Measurements from ENCODE around the gene LDLR.
"Not testable (repeated sequence)": the region's sequence is repeated elsewhere in the genome, so short reads cannot be mapped to it uniquely, and the experiment has no call there.

The LDLR gene

GRCh38 chr19:11111771-11112144 lies 22.5 kb downstream of the LDLR start:
- DNase-seq, result no peak
- H3K36me3 ChIP-seq, result peaks cover 95% of the 10 kb centered on the region
- no peak overlapping the region for H3K27ac ChIP-seq
- no peak for TF ChIP-seq CTCF (IDR thresholded peaks at IDR 0.05; ENCODE audit: low read depth, low read length)
- H3K4me3 ChIP-seq (ENCODE audit: low read depth, low read length), result no peak overlapping the region
- no peaks in the 10 kb centered on the region for H3K27me3 ChIP-seq (ENCODE audit: insufficient read depth, low read depth, severe bottlenecking)
- H3K9me3 ChIP-seq (ENCODE audit: severe bottlenecking), result no peaks in the 10 kb centered on the region

- H3K36me3 ChIP-seq, result peaks cover 93% of the 10 kb centered on the region
- no peak overlapping the region for H3K4me3 ChIP-seq (ENCODE audit: low read depth, low read length)
Measured at GRCh38 chr19:11113140-11113708, 24.0 kb downstream of the LDLR start.

GRCh38 chr19:11115042-11115441 lies 25.8 kb downstream of the LDLR start:
- H3K9me3 ChIP-seq (ENCODE audit: severe bottlenecking), result no peaks in the 10 kb centered on the region
- no peak overlapping the region for H3K4me3 ChIP-seq (ENCODE audit: low read depth, low read length)
- H3K27ac ChIP-seq, result no peak overlapping the region
- DNase-seq, result no peak
- no peak for TF ChIP-seq CTCF (IDR thresholded peaks at IDR 0.05; ENCODE audit: low read depth, low read length)
- no peaks in the 10 kb centered on the region for H3K27me3 ChIP-seq (ENCODE audit: insufficient read depth, low read depth, severe bottlenecking)
- H3K36me3 ChIP-seq, result peaks cover 92% of the 10 kb centered on the region

More at GRCh38 chr19:11113140-11113708, 24.0 kb downstream of the LDLR start:
- no peaks in the 10 kb centered on the region for H3K9me3 ChIP-seq (ENCODE audit: severe bottlenecking)
- H3K27me3 ChIP-seq (ENCODE audit: insufficient read depth, low read depth, severe bottlenecking), result no peaks in the 10 kb centered on the region
- DNase-seq, result no peak
- TF ChIP-seq CTCF (IDR thresholded peaks at IDR 0.05; ENCODE audit: low read depth, low read length), result no peak
- H3K27ac ChIP-seq, result no peak overlapping the region

GRCh38 chr19:11115895-11116446 lies 26.7 kb downstream of the LDLR start:
- H3K27ac ChIP-seq, result no peak overlapping the region
- H3K9me3 ChIP-seq (ENCODE audit: severe bottlenecking), result no peaks in the 10 kb centered on the region
- H3K27me3 ChIP-seq (ENCODE audit: insufficient read depth, low read depth, severe bottlenecking), result no peaks in the 10 kb centered on the region
- no peak overlapping the region for H3K4me3 ChIP-seq (ENCODE audit: low read depth, low read length)
- no peak for TF ChIP-seq CTCF (IDR thresholded peaks at IDR 0.05; ENCODE audit: low read depth, low read length)
- no peak for DNase-seq
- H3K36me3 ChIP-seq, result peaks cover 92% of the 10 kb centered on the region

GRCh38 chr19:11116507-11116906 lies 27.2 kb downstream of the LDLR start:
- no peaks in the 10 kb centered on the region for H3K9me3 ChIP-seq (ENCODE audit: severe bottlenecking)
- H3K27ac ChIP-seq, result no peak overlapping the region
- no peak overlapping the region for H3K4me3 ChIP-seq (ENCODE audit: low read depth, low read length)
- TF ChIP-seq CTCF (IDR thresholded peaks at IDR 0.05; ENCODE audit: low read depth, low read length), result no peak
- no peak for DNase-seq
- peaks cover 92% of the 10 kb centered on the region for H3K36me3 ChIP-seq
- no peaks in the 10 kb centered on the region for H3K27me3 ChIP-seq (ENCODE audit: insufficient read depth, low read depth, severe bottlenecking)

- H3K27me3 ChIP-seq (ENCODE audit: insufficient read depth, low read depth, severe bottlenecking); DNase-seq; H3K4me3 ChIP-seq (ENCODE audit: low read depth, low read length); H3K9me3 ChIP-seq (ENCODE audit: severe bottlenecking); H3K27ac ChIP-seq: not testable (repeated sequence)
- H3K36me3 ChIP-seq, result peaks cover 88% of the 10 kb centered on the region
Measured at GRCh38 chr19:11121963-11122362, 32.7 kb downstream of the LDLR start.
